ENCODE measurements around the gene RAI2. TPM values are rescaled to one million over a fixed set of nuclear protein-coding genes. Genes with fewer than 3 reads are reported as not detected.

RAI2 gene
- total RNA-seq (0.15 TPM), polyA plus RNA-seq (under 1 TPM; 0.27 to 0.68 (median 0.36) TPM)

- peaks cover 33% of the 10 kb centered on the region for H3K27me3 Mint-ChIP-seq
- peak in 1 of 3 donors; percentile 28 for DNase-seq
- Histone ChIP-seq H3K9me3 (ENCODE audit: control insufficient read depth in 2 of 2, low read length in 2 of 2) (no peaks in the 10 kb centered on the region), H3K36me3 (ENCODE audit: control insufficient read depth, insufficient read depth, low read length) (no peaks in the 10 kb centered on the region), H3K27me3 (ENCODE audit: control insufficient read depth, insufficient read depth, low read length) (peaks cover 8% of the 10 kb centered on the region), H3K4me3 (ENCODE audit: low read depth, low read length) (no peak within 1 kb of the TSS), H3K4me1 (ENCODE audit: control insufficient read depth, insufficient read depth, low read length, poor library complexity, severe bottlenecking) (no peaks in the 10 kb centered on the region), H3K27ac (ENCODE audit: insufficient read depth, low read length, poor library complexity, severe bottlenecking) (no peak within 1 kb of the TSS)
- H3K36me3 Mint-ChIP-seq = no peaks in the 10 kb centered on the region
- H3K4me3 Mint-ChIP-seq = peak within 1 kb of the TSS; percentile 51 to 86 (median 68)
- peaks cover 0 to 2% (median 0%) of the 10 kb centered on the region in 7 donors for H3K9me3 Mint-ChIP-seq
- peaks cover 0 to 11% (median 0%) of the 10 kb centered on the region in 4 donors for H3K4me1 Mint-ChIP-seq
- no peak within 1 kb of the TSS for H3K27ac Mint-ChIP-seq
- ATAC-seq (ENCODE audit: low read depth in 2 of 2) = peak in 1 of 2 donors; percentile 28
These were observed at the start of gene RAI2 for GRCh38 chrX:17860811-17861488. TSS of gene RAI2 (minus strand) at chrX:17861298. CDS start at chrX:17802010, 59,288 bp downstream.

- H3K36me3 Mint-ChIP-seq = no peaks in the 10 kb centered on the region
- peaks cover 0 to 5% (median 0%) of the 10 kb centered on the region in 7 donors for H3K9me3 Mint-ChIP-seq
- no peak for ATAC-seq (ENCODE audit: low read depth in 2 of 2)
- Histone ChIP-seq H3K4me1 (ENCODE audit: control insufficient read depth, insufficient read depth, low read length, poor library complexity, severe bottlenecking) (no peaks in the 10 kb centered on the region), H3K27ac (ENCODE audit: insufficient read depth, low read length, poor library complexity, severe bottlenecking) (no peak overlapping the region), H3K27me3 (ENCODE audit: control insufficient read depth, insufficient read depth, low read length) (no peaks in the 10 kb centered on the region), H3K4me3 (ENCODE audit: low read depth, low read length) (no peak overlapping the region), H3K9me3 (ENCODE audit: control insufficient read depth in 2 of 2, low read length in 2 of 2) (no peaks in the 10 kb centered on the region), H3K36me3 (ENCODE audit: control insufficient read depth, insufficient read depth, low read length) (no peaks in the 10 kb centered on the region)
- peaks cover 10% of the 10 kb centered on the region for H3K27me3 Mint-ChIP-seq
- no peak overlapping the region for H3K4me3 Mint-ChIP-seq
- DNase-seq = no peak
- no peak overlapping the region for H3K27ac Mint-ChIP-seq
- no peaks in the 10 kb centered on the region for H3K4me1 Mint-ChIP-seq
These were observed 27.3 kb upstream of the RAI2 start for GRCh38 chrX:17888421-17888820.

GRCh38 chrX:17882680-17883079 is 21.6 kb upstream of the RAI2 start:
- ATAC-seq (ENCODE audit: low read depth in 2 of 2) = no peak
- Mint-ChIP-seq H3K27me3 (peaks cover 5% of the 10 kb centered on the region), H3K27ac (no peak overlapping the region), H3K9me3 (peaks cover 0 to 7% (median 0%) of the 10 kb centered on the region in 7 donors), H3K36me3 (no peaks in the 10 kb centered on the region), H3K4me3 (no peak overlapping the region), H3K4me1 (no peaks in the 10 kb centered on the region)
- no peak overlapping the region for H3K4me3 ChIP-seq (ENCODE audit: low read depth, low read length)
- H3K36me3 ChIP-seq (ENCODE audit: control insufficient read depth, insufficient read depth, low read length) = no peaks in the 10 kb centered on the region
- H3K27ac ChIP-seq (ENCODE audit: insufficient read depth, low read length, poor library complexity, severe bottlenecking) = no peak overlapping the region
- H3K27me3 ChIP-seq (ENCODE audit: control insufficient read depth, insufficient read depth, low read length) = no peaks in the 10 kb centered on the region
- H3K9me3 ChIP-seq (ENCODE audit: control insufficient read depth in 2 of 2, low read length in 2 of 2) = no peaks in the 10 kb centered on the region
- no peak for DNase-seq
- H3K4me1 ChIP-seq (ENCODE audit: control insufficient read depth, insufficient read depth, low read length, poor library complexity, severe bottlenecking) = no peaks in the 10 kb centered on the region

- DNase-seq (no peak), ATAC-seq (ENCODE audit: low read depth in 2 of 2) (no peak)
- H3K27me3 ChIP-seq (ENCODE audit: control insufficient read depth, insufficient read depth, low read length) = no peaks in the 10 kb centered on the region
- H3K4me3 ChIP-seq (ENCODE audit: low read depth, low read length) = no peak overlapping the region
- Mint-ChIP-seq H3K27me3 (no peaks in the 10 kb centered on the region), H3K9me3 (peaks cover 0 to 7% (median 2%) of the 10 kb centered on the region in 7 donors), H3K36me3 (no peaks in the 10 kb centered on the region), H3K27ac (no peak overlapping the region), H3K4me3 (no peak overlapping the region), H3K4me1 (no peaks in the 10 kb centered on the region)
- no peaks in the 10 kb centered on the region for H3K36me3 ChIP-seq (ENCODE audit: control insufficient read depth, insufficient read depth, low read length)
- no peaks in the 10 kb centered on the region for H3K9me3 ChIP-seq (ENCODE audit: control insufficient read depth in 2 of 2, low read length in 2 of 2)
- no peaks in the 10 kb centered on the region for H3K4me1 ChIP-seq (ENCODE audit: control insufficient read depth, insufficient read depth, low read length, poor library complexity, severe bottlenecking)
- H3K27ac ChIP-seq (ENCODE audit: insufficient read depth, low read length, poor library complexity, severe bottlenecking) = no peak overlapping the region
These were observed 17.1 kb upstream of the RAI2 start for GRCh38 chrX:17878028-17878670.

- Mint-ChIP-seq H3K27ac (no peak overlapping the region), H3K9me3 (peaks cover 0 to 7% (median 2%) of the 10 kb centered on the region in 7 donors), H3K4me3 (no peak overlapping the region), H3K4me1 (no peaks in the 10 kb centered on the region), H3K27me3 (no peaks in the 10 kb centered on the region), H3K36me3 (no peaks in the 10 kb centered on the region)
- ATAC-seq (ENCODE audit: low read depth in 2 of 2) = no peak
- H3K4me1 ChIP-seq (ENCODE audit: control insufficient read depth, insufficient read depth, low read length, poor library complexity, severe bottlenecking) = no peaks in the 10 kb centered on the region
- H3K4me3 ChIP-seq (ENCODE audit: low read depth, low read length) = no peak overlapping the region
- H3K9me3 ChIP-seq (ENCODE audit: control insufficient read depth in 2 of 2, low read length in 2 of 2) = no peaks in the 10 kb centered on the region
- no peaks in the 10 kb centered on the region for H3K36me3 ChIP-seq (ENCODE audit: control insufficient read depth, insufficient read depth, low read length)
- no peaks in the 10 kb centered on the region for H3K27me3 ChIP-seq (ENCODE audit: control insufficient read depth, insufficient read depth, low read length)
- no peak for DNase-seq
- no peak overlapping the region for H3K27ac ChIP-seq (ENCODE audit: insufficient read depth, low read length, poor library complexity, severe bottlenecking)
These were observed 15.0 kb upstream of the RAI2 start for GRCh38 chrX:17876135-17876534.

GRCh38 chrX:17869580-17869979 is 8.5 kb upstream of the RAI2 start:
- H3K4me3 ChIP-seq (ENCODE audit: low read depth, low read length) = no peak overlapping the region
- no peak for ATAC-seq (ENCODE audit: low read depth in 2 of 2)
- no peaks in the 10 kb centered on the region for H3K27me3 ChIP-seq (ENCODE audit: control insufficient read depth, insufficient read depth, low read length)
- H3K9me3 Mint-ChIP-seq = peaks cover 0 to 7% (median 0%) of the 10 kb centered on the region in 7 donors
- no peaks in the 10 kb centered on the region for H3K36me3 Mint-ChIP-seq
- H3K27ac Mint-ChIP-seq = no peak overlapping the region
- no peaks in the 10 kb centered on the region for H3K4me1 Mint-ChIP-seq
- no peak overlapping the region for H3K27ac ChIP-seq (ENCODE audit: insufficient read depth, low read length, poor library complexity, severe bottlenecking)
- H3K4me1 ChIP-seq (ENCODE audit: control insufficient read depth, insufficient read depth, low read length, poor library complexity, severe bottlenecking) = no peaks in the 10 kb centered on the region
- no peak overlapping the region for H3K4me3 Mint-ChIP-seq
- no peaks in the 10 kb centered on the region for H3K27me3 Mint-ChIP-seq
- H3K9me3 ChIP-seq (ENCODE audit: control insufficient read depth in 2 of 2, low read length in 2 of 2) = no peaks in the 10 kb centered on the region
- no peaks in the 10 kb centered on the region for H3K36me3 ChIP-seq (ENCODE audit: control insufficient read depth, insufficient read depth, low read length)
- DNase-seq = no peak

- peaks cover 0 to 2% (median 0%) of the 10 kb centered on the region in 7 donors for H3K9me3 Mint-ChIP-seq
- Histone ChIP-seq H3K27ac (ENCODE audit: insufficient read depth, low read length, poor library complexity, severe bottlenecking) (no peak overlapping the region), H3K9me3 (ENCODE audit: control insufficient read depth in 2 of 2, low read length in 2 of 2) (no peaks in the 10 kb centered on the region), H3K4me1 (ENCODE audit: control insufficient read depth, insufficient read depth, low read length, poor library complexity, severe bottlenecking) (no peaks in the 10 kb centered on the region), H3K4me3 (ENCODE audit: low read depth, low read length) (no peak overlapping the region), H3K36me3 (ENCODE audit: control insufficient read depth, insufficient read depth, low read length) (no peaks in the 10 kb centered on the region), H3K27me3 (ENCODE audit: control insufficient read depth, insufficient read depth, low read length) (peaks cover 8% of the 10 kb centered on the region)
- ATAC-seq (ENCODE audit: low read depth in 2 of 2) = no peak
- DNase-seq = no peak
- no peaks in the 10 kb centered on the region for H3K36me3 Mint-ChIP-seq
- no peak overlapping the region for H3K27ac Mint-ChIP-seq
- H3K4me1 Mint-ChIP-seq = peaks cover 0 to 11% (median 0%) of the 10 kb centered on the region in 4 donors
- H3K27me3 Mint-ChIP-seq = peaks cover 33% of the 10 kb centered on the region
- peak overlapping the region; percentile 10 to 74 (median 60) for H3K4me3 Mint-ChIP-seq
These were observed 452 bp upstream of the RAI2 start for GRCh38 chrX:17861489-17862011.

Measured in CD4-positive, CD25-positive, alpha-beta regulatory T cell (primary cell).